Fibroblast of lung (primary cell): ENCODE data around the gene DYDC1. TPM values are rescaled to one million over a fixed set of nuclear protein-coding genes. Genes with fewer than 3 reads are reported as not detected.

Experiments used
- DNase-seq, 2 donors: peaks; one replicate each; pipeline versions ENCODE4 v3.0.0 to v3.0.0-alpha.2; 2010; ENCODE audit warnings: low read depth in 2 of 2
- H2AFZ ChIP-seq: 2 replicates; pipeline ENCODE4 v1.5.1; 2012; ENCODE audit warnings: low read length, control low read depth, inconsistent platforms
- H3K27ac ChIP-seq: 2 replicates; pipeline ENCODE4 v1.5.1; 2011; ENCODE audit warnings: low read length, control low read depth; ENCODE audit not compliant: insufficient read depth
- H3K27me3 ChIP-seq: 2 replicates; pipeline ENCODE4 v1.5.1; 2011; ENCODE audit warnings: mild to moderate bottlenecking, low read length; ENCODE audit not compliant: control insufficient read depth, insufficient read depth
- H3K36me3 ChIP-seq: 2 replicates; pipeline ENCODE4 v1.5.1; 2011; ENCODE audit warnings: low read length; ENCODE audit not compliant: control insufficient read depth, insufficient read depth
- H3K4me1 ChIP-seq: 2 replicates; pipeline ENCODE4 v1.5.1; 2011; ENCODE audit warnings: low read length; ENCODE audit not compliant: control insufficient read depth, insufficient read depth; ENCODE audit errors: extremely low read depth
- H3K4me2 ChIP-seq: 2 replicates; pipeline ENCODE4 v1.5.1; 2011; ENCODE audit warnings: low read length, control low read depth; ENCODE audit not compliant: insufficient read depth; ENCODE audit errors: extremely low read depth
- H3K4me3 ChIP-seq, 4 experiments: fragments of 200-600 bp in 1 of 4; sonication (generic) in 1 of 4; replicated peaks in 1 of 4; 2 replicates each; pipeline ENCODE4 v1.5.1; 2011 to 2016; ENCODE audit warnings: low read length in 4 of 4, low read depth in 3 of 4, mild to moderate bottlenecking in 3 of 4, control low read depth in 2 of 4, inconsistent platforms in 1 of 4, mixed read lengths in 1 of 4; ENCODE audit not compliant: insufficient read depth in 1 of 4; ENCODE audit errors: control extremely low read depth in 1 of 4
- H3K79me2 ChIP-seq: 2 replicates; pipeline ENCODE4 v1.5.1; 2012; ENCODE audit warnings: mild to moderate bottlenecking, low read length, inconsistent platforms; ENCODE audit not compliant: control insufficient read depth, insufficient read depth
- H3K9ac ChIP-seq: 2 replicates; pipeline ENCODE4 v1.5.1; 2011; ENCODE audit warnings: mild to moderate bottlenecking, low read length, control low read depth; ENCODE audit not compliant: insufficient read depth
- H3K9me3 ChIP-seq: 2 replicates; pipeline ENCODE4 v1.5.1; 2012; ENCODE audit warnings: low read depth, low read length; ENCODE audit not compliant: control insufficient read depth, insufficient read depth
- H4K20me1 ChIP-seq: 2 replicates; pipeline ENCODE4 v1.5.1; 2011; ENCODE audit warnings: low read length; ENCODE audit not compliant: control insufficient read depth, insufficient read depth; ENCODE audit errors: extremely low read depth
- EZH2 ChIP-seq: IDR thresholded peaks from 2 replicates; pipeline ENCODE4 v1.5.1; 2012; ENCODE audit warnings: low read length, control low read depth, mild to moderate bottlenecking; ENCODE audit errors: missing control alignments
- polyA plus RNA-seq, 2 donors: library from polyadenylated mRNA; depleted of rRNA in 1 of 2; stranded (reverse) in 1 of 2; unstranded in 1 of 2; fragments of >200 nt; gene quantifications; 2 replicates each; pipeline ENCODE4 v1.2.1, GENCODE V29; 2011 to 2012; ENCODE audit warnings: missing spikeins in 1 of 2
- total RNA-seq: library from RNA; depleted of rRNA; stranded (reverse); fragments of >200 nt; gene quantifications from 2 replicates; pipeline ENCODE4 v1.2.1, GENCODE V29; 2014
- TF ChIP-seq, protein P1 (sequence below), 2 donors: IDR thresholded peaks in 1 of 2; conservative IDR thresholded peaks in 1 of 2; 1 replicate in 1 of 2; 2 replicates in 1 of 2; pipeline ENCODE4 v1.5.1; 2011 to 2012; ENCODE audit warnings: low read length in 2 of 2, control low read depth in 1 of 2, inconsistent platforms in 1 of 2, low read depth in 1 of 2, mild to moderate bottlenecking in 1 of 2

DYDC1 gene
- total and polyA plus RNA-seq, 2 donors (not counting 1 experiment from before 2014, with no cell fraction given), result not detected

DNA sequence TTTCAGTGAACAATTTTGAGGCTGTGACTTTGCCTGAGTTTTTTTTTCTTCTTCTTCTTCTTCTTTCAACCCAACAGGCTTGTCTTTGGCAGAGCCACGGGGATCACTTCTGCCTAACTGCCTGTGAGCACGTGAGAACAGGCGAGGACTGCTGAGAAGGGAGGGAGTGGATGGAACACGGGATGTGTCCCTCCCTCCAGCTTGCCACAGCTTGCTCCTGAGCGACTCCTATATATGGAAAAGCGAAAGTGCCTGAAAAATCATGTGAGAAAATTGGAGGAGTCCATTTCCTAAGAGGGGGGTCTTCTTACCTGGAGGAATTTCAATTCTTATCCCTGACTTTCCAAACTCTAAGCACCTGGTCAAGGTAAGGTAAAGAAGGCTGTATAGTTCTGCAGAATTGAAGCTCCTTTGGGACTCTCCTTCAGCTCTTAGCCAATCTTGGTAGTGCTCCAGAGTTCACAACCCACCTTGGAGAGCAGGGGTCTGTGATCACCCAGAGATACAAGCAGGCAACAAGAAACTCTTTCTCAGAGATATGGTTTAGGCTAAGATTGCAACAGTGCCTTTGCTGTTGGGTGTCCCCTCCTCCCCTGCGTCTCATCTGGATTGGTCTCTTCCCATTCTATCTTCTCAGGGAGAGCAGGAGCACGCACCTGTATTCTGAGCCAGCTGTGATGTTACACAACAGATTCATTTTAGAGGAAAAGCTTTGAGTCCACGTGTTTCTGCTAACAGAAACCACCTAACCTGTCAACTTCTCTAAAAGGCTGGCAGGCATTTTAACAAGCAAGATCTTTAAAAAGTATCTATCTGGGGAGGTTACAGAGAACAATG lies 66.9 kb downstream of the DYDC1 start, which contains the start of gene MAT1A:
Gene MAT1A, minus strand, starts transcription at position 208 of the 837 bp plus-strand sequence. CDS start 235 bp downstream, outside the sequence.
- no peaks in the 10 kb centered on the region for H3K27me3 ChIP-seq
- no peaks in the 10 kb centered on the region for H3K36me3 ChIP-seq
- H3K9me3 ChIP-seq, result no peaks in the 10 kb centered on the region
- TF ChIP-seq EZH2, result no peak
- TF ChIP-seq, protein P1, sequence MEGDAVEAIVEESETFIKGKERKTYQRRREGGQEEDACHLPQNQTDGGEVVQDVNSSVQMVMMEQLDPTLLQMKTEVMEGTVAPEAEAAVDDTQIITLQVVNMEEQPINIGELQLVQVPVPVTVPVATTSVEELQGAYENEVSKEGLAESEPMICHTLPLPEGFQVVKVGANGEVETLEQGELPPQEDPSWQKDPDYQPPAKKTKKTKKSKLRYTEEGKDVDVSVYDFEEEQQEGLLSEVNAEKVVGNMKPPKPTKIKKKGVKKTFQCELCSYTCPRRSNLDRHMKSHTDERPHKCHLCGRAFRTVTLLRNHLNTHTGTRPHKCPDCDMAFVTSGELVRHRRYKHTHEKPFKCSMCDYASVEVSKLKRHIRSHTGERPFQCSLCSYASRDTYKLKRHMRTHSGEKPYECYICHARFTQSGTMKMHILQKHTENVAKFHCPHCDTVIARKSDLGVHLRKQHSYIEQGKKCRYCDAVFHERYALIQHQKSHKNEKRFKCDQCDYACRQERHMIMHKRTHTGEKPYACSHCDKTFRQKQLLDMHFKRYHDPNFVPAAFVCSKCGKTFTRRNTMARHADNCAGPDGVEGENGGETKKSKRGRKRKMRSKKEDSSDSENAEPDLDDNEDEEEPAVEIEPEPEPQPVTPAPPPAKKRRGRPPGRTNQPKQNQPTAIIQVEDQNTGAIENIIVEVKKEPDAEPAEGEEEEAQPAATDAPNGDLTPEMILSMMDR (conservative IDR thresholded peaks at IDR 0.05 in 1 of 2, IDR thresholded peaks at IDR 0.05 in 1 of 2; ENCODE audit: low read depth in 1 of 2, low read length in 2 of 2), result peak; percentile 5 to 10
- H3K9ac ChIP-seq, result no peak within 1 kb of the TSS
- peak in 1 of 2 donors; percentile 13 for DNase-seq
- no peaks in the 10 kb centered on the region for H4K20me1 ChIP-seq
- H3K27ac ChIP-seq, result no peak within 1 kb of the TSS
- H3K4me1 ChIP-seq, result no peaks in the 10 kb centered on the region
- H3K79me2 ChIP-seq, result no peaks in the 10 kb centered on the region
- H2AFZ ChIP-seq, result no peak within 1 kb of the TSS
- no peak within 1 kb of the TSS for H3K4me2 ChIP-seq
- no peak within 1 kb of the TSS for H3K4me3 ChIP-seq

DNA sequence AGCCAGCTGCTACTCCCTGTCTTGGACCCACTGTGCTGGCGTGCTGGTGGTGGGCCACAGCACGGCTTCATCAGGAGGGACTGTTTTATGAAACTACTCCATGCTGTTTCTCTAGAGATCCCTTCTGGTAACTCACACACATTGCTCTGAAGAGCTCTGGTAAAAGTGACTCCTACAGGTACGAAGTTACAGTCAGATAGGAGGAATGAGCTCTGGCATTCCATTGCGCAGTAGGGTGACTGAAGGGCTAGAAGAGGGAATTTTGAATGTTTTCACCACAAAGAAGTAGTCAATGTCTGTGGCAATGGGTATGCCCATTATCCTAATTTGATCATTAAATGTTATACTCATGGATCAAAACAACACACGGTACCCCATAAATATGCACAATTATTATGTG lies 67.7 kb downstream of the DYDC1 start:
- Histone ChIP-seq H3K9me3 (no peaks in the 10 kb centered on the region), H3K4me1 (no peaks in the 10 kb centered on the region), H3K79me2 (no peaks in the 10 kb centered on the region), H4K20me1 (no peaks in the 10 kb centered on the region), H3K9ac (no peak overlapping the region), H3K27ac (no peak overlapping the region), H3K36me3 (no peaks in the 10 kb centered on the region), H3K27me3 (no peaks in the 10 kb centered on the region), H2AFZ (no peak overlapping the region), H3K4me2 (no peak overlapping the region), H3K4me3 (no peak overlapping the region)
- TF ChIP-seq EZH2, result no peak
- TF ChIP-seq, protein P1 (conservative IDR thresholded peaks at IDR 0.05 in 1 of 2, IDR thresholded peaks at IDR 0.05 in 1 of 2; ENCODE audit: low read depth in 1 of 2, low read length in 2 of 2), result no peak
- DNase-seq, result no peak

Other genes with a start within 250 kb of the DYDC1 start
- 15.7 and 16.7 TPM in 2 replicates for gene PLAC9, start 224.0 kb downstream of the DYDC1 start, total RNA-seq
- 17.4 and 40.4 TPM in 2 replicates for gene PLAC9, start 224.0 kb downstream of the DYDC1 start, polyA plus RNA-seq
- 83.7 and 124 TPM in 2 replicates for gene ANXA11, start 151.2 kb downstream of the DYDC1 start, total RNA-seq
- gene ANXA11, start 151.2 kb downstream of the DYDC1 start, polyA plus RNA-seq, result 206 and 308 TPM in 2 replicates
- gene MAT1A, start 67.1 kb downstream of the DYDC1 start, total RNA-seq, result not detected in 2 replicates
- gene MAT1A, start 67.1 kb downstream of the DYDC1 start, polyA plus RNA-seq, result not detected in 2 replicates
- gene DYDC2, start within 50 bp of the DYDC1 start, total RNA-seq, result not detected in 2 replicates
- not detected in 2 replicates for gene DYDC2, start within 50 bp of the DYDC1 start, polyA plus RNA-seq
- gene PRXL2A, start 51.8 kb upstream of the DYDC1 start, total RNA-seq, result 13.9 and 19.2 TPM in 2 replicates
- gene PRXL2A, start 51.8 kb upstream of the DYDC1 start, polyA plus RNA-seq, result 1.6 and 2.2 TPM in 2 replicates
- 5.6 and 12.1 TPM in 2 replicates for gene TSPAN14, start 97.6 kb upstream of the DYDC1 start, total RNA-seq
- gene TSPAN14, start 97.6 kb upstream of the DYDC1 start, polyA plus RNA-seq, result 30.9 and 50.0 TPM in 2 replicates
- gene SH2D4B, start 181.1 kb upstream of the DYDC1 start, total RNA-seq, result not detected in 2 replicates
- not detected in 2 replicates for gene SH2D4B, start 181.1 kb upstream of the DYDC1 start, polyA plus RNA-seq